BE2C (cell line): ENCODE results near the gene ZNF446.

Experiments
- DNase-seq: peaks from one replicate; pipeline ENCODE4 v3.0.0-alpha.2; 2020
- H3K27me3 ChIP-seq: fragments of 250-450 bp; sonication (Bioruptor Pico); 2 replicates; pipeline ENCODE4 v1.5.1; 2020; ENCODE audit warnings: mild to moderate bottlenecking
- H3K36me3 ChIP-seq: fragments of 250-450 bp; sonication (Bioruptor Pico); 2 replicates; pipeline ENCODE4 v1.5.1; 2020; ENCODE audit warnings: mild to moderate bottlenecking
- H3K4me1 ChIP-seq: fragments of 250-450 bp; sonication (Bioruptor Pico); 2 replicates; pipeline ENCODE4 v1.5.1; 2020
- H3K4me3 ChIP-seq: 2 replicates; pipeline ENCODE4 v1.5.1; 2011; ENCODE audit warnings: low read depth, low read length
- H3K9me3 ChIP-seq: fragments of 250-450 bp; sonication (Bioruptor Pico); 2 replicates; pipeline ENCODE4 v1.5.1; 2020
- TF ChIP-seq, protein P1 (sequence below): IDR thresholded peaks from 2 replicates; pipeline ENCODE4 v1.5.1; 2012; ENCODE audit warnings: mild to moderate bottlenecking, low read depth, low read length

ZNF446 gene

DNA sequence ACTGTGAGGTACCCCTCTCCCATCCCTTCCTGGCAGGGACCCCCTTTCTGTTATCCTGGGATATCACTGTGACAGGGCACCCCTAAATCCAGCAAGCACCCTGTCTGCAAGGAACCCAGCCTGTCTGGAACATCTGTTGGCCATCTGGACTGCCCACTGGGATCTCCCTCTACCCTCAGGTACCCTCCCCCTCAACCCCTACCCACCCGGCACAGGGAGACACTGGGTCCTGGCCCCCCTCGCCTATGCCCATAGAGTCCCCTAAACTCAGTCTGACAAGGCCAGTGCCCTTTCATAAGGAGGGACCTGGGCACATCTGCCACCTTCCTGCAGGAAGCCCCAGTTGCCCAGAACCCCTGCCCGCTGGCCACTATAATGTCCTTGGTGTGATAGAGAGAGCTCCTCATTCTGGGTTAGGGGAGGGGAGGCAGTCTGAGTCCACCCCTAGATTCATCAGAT, 38.4 kb downstream of the ZNF446 start:
- DNase-seq: no peak
- Histone ChIP-seq H3K9me3 (no peaks in the 10 kb centered on the region), H3K4me3 (peak overlapping the region; percentile 58), H3K27me3 (no peaks in the 10 kb centered on the region), H3K4me1 (no peaks in the 10 kb centered on the region; the same call in 1 of the 2 replicates), H3K36me3 (peaks cover 7% of the 10 kb centered on the region; the same call in 1 of the 2 replicates)
- TF ChIP-seq, protein P1, sequence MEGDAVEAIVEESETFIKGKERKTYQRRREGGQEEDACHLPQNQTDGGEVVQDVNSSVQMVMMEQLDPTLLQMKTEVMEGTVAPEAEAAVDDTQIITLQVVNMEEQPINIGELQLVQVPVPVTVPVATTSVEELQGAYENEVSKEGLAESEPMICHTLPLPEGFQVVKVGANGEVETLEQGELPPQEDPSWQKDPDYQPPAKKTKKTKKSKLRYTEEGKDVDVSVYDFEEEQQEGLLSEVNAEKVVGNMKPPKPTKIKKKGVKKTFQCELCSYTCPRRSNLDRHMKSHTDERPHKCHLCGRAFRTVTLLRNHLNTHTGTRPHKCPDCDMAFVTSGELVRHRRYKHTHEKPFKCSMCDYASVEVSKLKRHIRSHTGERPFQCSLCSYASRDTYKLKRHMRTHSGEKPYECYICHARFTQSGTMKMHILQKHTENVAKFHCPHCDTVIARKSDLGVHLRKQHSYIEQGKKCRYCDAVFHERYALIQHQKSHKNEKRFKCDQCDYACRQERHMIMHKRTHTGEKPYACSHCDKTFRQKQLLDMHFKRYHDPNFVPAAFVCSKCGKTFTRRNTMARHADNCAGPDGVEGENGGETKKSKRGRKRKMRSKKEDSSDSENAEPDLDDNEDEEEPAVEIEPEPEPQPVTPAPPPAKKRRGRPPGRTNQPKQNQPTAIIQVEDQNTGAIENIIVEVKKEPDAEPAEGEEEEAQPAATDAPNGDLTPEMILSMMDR: no peak

DNA sequence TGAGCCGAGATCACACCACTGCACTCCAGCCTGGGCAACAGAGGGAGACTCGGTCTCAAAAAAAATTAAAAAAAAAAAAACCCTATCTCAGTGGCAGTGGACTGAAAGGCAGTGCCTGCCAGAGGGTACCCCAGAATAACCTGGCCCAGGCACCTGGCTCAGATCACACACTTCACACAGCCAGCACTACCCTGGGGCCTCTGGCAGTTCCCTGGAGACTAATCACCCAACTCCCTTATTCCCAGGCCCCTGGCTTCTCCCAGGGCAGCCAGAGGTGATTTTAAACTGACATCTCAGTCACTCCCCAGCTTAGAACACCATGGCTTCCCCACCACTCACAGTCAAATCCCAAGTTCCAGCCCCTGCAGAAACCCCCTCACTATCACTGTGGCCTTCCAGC, 39.1 kb downstream of the ZNF446 start:
- no peak overlapping the region for H3K4me3 ChIP-seq
- no peaks in the 10 kb centered on the region; the same call in 1 of the 2 replicates for H3K4me1 ChIP-seq
- H3K27me3 ChIP-seq: no peaks in the 10 kb centered on the region
- TF ChIP-seq, protein P1: no peak
- peaks cover 7% of the 10 kb centered on the region; the same call in 1 of the 2 replicates for H3K36me3 ChIP-seq
- DNase-seq: no peak
- no peaks in the 10 kb centered on the region for H3K9me3 ChIP-seq

DNA sequence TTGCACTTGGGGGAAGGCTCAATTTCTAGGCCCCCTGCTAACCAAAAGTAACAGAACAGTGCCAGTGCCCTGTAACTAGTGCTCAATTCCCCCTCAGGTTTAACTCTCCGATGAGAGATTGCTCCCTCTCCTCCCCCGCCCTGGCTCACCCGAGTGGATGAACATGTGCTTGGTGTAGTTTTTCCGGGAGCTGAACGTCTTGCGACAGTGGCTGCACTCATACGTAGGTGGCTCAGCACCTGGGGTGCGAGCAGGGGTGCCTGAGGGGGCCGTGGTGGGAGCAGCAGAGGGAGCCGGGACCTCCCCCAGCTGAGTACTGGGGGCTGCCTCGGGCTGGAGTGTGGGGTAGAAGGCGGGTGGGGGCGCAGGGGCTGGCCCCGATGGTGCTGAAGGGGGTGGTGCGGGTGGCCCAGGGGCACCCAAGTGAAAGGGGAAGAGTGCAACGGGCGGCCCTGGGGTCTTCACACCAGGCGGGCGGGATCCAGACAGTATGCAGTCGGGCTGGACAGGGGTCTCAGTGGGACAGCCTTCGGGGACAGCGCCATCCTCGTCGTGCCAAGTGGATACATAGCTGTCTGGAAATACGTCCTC, 40.2 kb downstream of the ZNF446 start:
- H3K4me1 ChIP-seq: no peaks in the 10 kb centered on the region; the same call in 1 of the 2 replicates
- H3K27me3 ChIP-seq: no peaks in the 10 kb centered on the region
- TF ChIP-seq, protein P1: no peak
- no peak overlapping the region for H3K4me3 ChIP-seq
- peaks cover 7% of the 10 kb centered on the region; the same call in 1 of the 2 replicates for H3K36me3 ChIP-seq
- DNase-seq: no peak
- H3K9me3 ChIP-seq: no peaks in the 10 kb centered on the region

DNA sequence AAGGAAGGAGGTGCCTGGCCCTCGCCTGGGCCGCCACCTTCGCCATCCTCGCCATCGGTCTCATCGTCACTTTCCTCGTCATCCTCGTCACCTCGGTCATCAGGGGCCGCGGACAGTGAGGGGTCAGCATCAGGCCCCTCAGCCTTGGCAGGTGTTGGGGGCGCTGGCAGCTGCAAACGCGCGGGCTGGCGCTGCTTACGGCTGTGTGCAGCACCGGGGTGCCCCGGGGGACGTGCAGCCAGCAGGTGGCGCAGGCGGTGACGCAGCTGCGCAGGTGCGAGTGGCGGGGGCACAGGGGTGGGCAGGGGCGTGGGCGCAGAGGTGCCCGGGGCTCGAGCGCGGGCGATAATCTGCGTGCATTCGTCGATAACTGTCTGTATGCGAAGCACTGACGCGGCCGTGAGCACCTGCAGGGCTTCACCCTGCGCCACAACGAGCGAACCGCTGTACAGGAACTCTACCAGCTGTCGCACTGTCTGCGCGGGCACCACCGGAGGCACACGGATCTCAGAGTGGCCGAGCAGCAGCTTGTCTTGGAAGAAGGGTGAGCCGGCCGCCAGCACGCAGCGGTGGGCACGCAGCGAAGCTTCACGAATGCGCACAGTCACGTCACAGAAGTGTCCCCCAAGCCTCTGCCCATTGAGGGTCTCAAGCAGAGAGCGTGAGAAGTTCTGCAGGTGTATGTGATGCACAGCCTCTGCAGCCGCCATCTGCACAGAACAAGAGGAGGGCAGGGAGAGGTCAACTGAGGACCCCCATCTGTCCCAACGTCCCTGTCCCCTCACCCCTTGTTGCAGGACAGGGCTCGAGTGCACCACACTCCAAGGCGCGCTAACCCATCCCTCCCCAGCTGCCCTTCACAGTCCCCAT, 41.0 kb downstream of the ZNF446 start:
- H3K4me3 ChIP-seq: no peak overlapping the region
- DNase-seq: no peak
- TF ChIP-seq, protein P1: no peak
- no peaks in the 10 kb centered on the region for H3K9me3 ChIP-seq
- H3K4me1 ChIP-seq: no peaks in the 10 kb centered on the region; the same call in 1 of the 2 replicates
- no peaks in the 10 kb centered on the region for H3K27me3 ChIP-seq
- H3K36me3 ChIP-seq: peaks cover 7% of the 10 kb centered on the region; the same call in 1 of the 2 replicates

DNA sequence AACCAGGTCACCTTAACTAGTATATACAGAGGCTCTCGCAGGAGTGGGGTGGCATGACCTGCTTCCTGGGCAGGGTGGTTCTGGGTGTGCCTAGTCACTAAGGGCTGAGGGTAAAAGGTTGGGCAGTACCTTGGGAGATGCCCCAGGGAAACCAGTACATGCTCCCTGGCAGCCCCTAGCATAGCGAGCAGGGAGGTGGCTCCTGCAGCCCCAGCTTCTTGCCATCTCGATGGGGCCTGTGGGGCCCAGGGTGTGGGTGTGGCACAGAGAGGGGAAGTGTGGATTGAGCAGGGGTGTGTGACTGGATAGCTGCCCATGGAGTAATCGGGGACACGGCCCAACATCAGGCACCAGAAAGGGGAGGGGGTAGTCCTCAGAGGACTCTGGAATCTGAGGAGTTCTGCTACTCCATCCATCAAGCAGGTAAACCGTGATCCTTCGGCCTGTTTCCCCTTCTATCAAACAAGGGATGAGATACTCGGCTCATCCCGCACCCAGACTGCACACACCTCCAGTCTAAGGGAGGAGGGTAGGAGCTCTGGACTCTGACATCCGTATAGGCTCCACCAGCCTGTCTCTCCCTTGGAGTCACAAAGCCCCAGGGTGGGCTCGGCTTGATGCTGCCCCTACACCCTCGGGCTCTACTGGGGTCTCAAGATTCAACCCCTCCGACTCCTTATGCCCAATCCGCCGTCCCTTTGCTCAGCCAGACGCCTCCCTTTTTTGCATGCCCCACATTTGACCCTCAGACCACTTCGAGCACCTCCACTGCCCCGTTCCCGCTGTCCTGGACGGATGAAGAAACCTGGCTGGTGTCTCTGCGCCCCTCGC, 42.3 kb downstream of the ZNF446 start:
- Histone ChIP-seq H3K4me3 (peak overlapping the region; percentile 90), H3K9me3 (no peaks in the 10 kb centered on the region), H3K4me1 (no peaks in the 10 kb centered on the region; the same call in 1 of the 2 replicates), H3K27me3 (no peaks in the 10 kb centered on the region), H3K36me3 (peaks cover 7% of the 10 kb centered on the region; the same call in 1 of the 2 replicates)
- no peak for DNase-seq
- TF ChIP-seq, protein P1: no peak
